HG03175 (cell line): Measurements from ENCODE around the gene GSE1.

Experiments
- ATAC-seq: cut with Tn5 transposase; IDR thresholded peaks from one replicate; pipeline ENCODE4 v1.9.1; 2021; ENCODE audit warnings: mild to moderate bottlenecking, moderate library complexity; ENCODE audit not compliant: unreplicated experiment

GSE1 gene

GRCh38 chr16:85573696-85574641 lies 39.2 kb upstream of the GSE1 start:
- ATAC-seq: no peak

- ATAC-seq: no peak
Observed at GRCh38 chr16:85574672-85575475, 38.2 kb upstream of the GSE1 start.

GRCh38 chr16:85575920-85576319 lies 37.2 kb upstream of the GSE1 start:
- ATAC-seq: no peak

- no peak for ATAC-seq
Observed at GRCh38 chr16:85576944-85577343, 36.2 kb upstream of the GSE1 start.

- ATAC-seq: no peak
Observed at GRCh38 chr16:85577899-85578598, 35.1 kb upstream of the GSE1 start.

GRCh38 chr16:85578599-85578948 lies 34.5 kb upstream of the GSE1 start:
- no peak for ATAC-seq

- ATAC-seq: no peak
Observed at GRCh38 chr16:85579191-85579590, 33.9 kb upstream of the GSE1 start.

GRCh38 chr16:85579923-85580580 lies 33.1 kb upstream of the GSE1 start:
- ATAC-seq: no peak

GRCh38 chr16:85580684-85581083 lies 32.4 kb upstream of the GSE1 start:
- no peak for ATAC-seq

- ATAC-seq: no peak
Observed at GRCh38 chr16:85582229-85582991, 30.7 kb upstream of the GSE1 start.

- no peak for ATAC-seq
Observed at GRCh38 chr16:85583491-85584181, 29.5 kb upstream of the GSE1 start.

GRCh38 chr16:85584267-85584666 lies 28.9 kb upstream of the GSE1 start:
- ATAC-seq: no peak

- no peak for ATAC-seq
Observed at GRCh38 chr16:85584819-85585282, 28.3 kb upstream of the GSE1 start.

- no peak for ATAC-seq
Observed at GRCh38 chr16:85585711-85586110, 27.4 kb upstream of the GSE1 start.

- no peak for ATAC-seq
Observed at GRCh38 chr16:85586380-85587104, 26.6 kb upstream of the GSE1 start.

GRCh38 chr16:85587762-85588556 lies 25.2 kb upstream of the GSE1 start:
- no peak for ATAC-seq

- no peak for ATAC-seq
Observed at GRCh38 chr16:85588562-85589503, 24.3 kb upstream of the GSE1 start.
